Activated T-cell treated with anti-CD3 and anti-CD28 coated beads, Interleukin-2, amount 50 U/mL, for 4 hours (primary cell): ENCODE data around the gene MED29. TPM values are rescaled to one million over a fixed set of nuclear protein-coding genes. Genes with fewer than 3 reads are reported as not detected.

ENCODE experiments used
- ATAC-seq, 2 donors: fragments of 200-7000 bp; cut with Tn5 transposase; one replicate each; pipeline ENCODE4 v1.10.0; 2021
- DNase-seq: peaks from one replicate; pipeline ENCODE4 v3.0.0-alpha.2; 2020
- H3K27me3 Mint-ChIP-seq: one replicate; pipeline ENCODE4 v1.8.0; 2021; ENCODE audit warnings: low read depth, mixed read lengths
- H3K36me3 Mint-ChIP-seq: one replicate; pipeline ENCODE4 v1.8.0; 2022; ENCODE audit warnings: mixed read lengths; ENCODE audit not compliant: insufficient read depth
- H3K4me1 Mint-ChIP-seq: one replicate; pipeline ENCODE4 v1.8.0; 2021; ENCODE audit warnings: low read depth, mixed read lengths
- H3K4me3 Mint-ChIP-seq: one replicate; pipeline ENCODE4 v1.8.0; 2021; ENCODE audit warnings: mild to moderate bottlenecking, moderate library complexity, mixed read lengths
- H3K9me3 Mint-ChIP-seq: one replicate; pipeline ENCODE4 v1.8.0; 2021; ENCODE audit warnings: mixed read lengths
- total RNA-seq, 3 donors: library from RNA; stranded (reverse); gene quantifications; one replicate each; pipeline ENCODE4 v1.2.1, GENCODE V29; 2021

The MED29 gene
- total RNA-seq, 3 donors from 2014 or later: 39.5 to 43.1 (median 39.7) TPM

GRCh38 chr19:39380521-39381502 lies 10.4 kb upstream of the MED29 start:
- peaks cover 37% of the 10 kb centered on the region for H3K36me3 Mint-ChIP-seq
- ATAC-seq (no peak), DNase-seq (no peak)
- no peaks in the 10 kb centered on the region for H3K9me3 Mint-ChIP-seq
- H3K4me3 Mint-ChIP-seq: no peak overlapping the region
- H3K4me1 Mint-ChIP-seq: no peaks in the 10 kb centered on the region
- no peaks in the 10 kb centered on the region for H3K27me3 Mint-ChIP-seq

DNA sequence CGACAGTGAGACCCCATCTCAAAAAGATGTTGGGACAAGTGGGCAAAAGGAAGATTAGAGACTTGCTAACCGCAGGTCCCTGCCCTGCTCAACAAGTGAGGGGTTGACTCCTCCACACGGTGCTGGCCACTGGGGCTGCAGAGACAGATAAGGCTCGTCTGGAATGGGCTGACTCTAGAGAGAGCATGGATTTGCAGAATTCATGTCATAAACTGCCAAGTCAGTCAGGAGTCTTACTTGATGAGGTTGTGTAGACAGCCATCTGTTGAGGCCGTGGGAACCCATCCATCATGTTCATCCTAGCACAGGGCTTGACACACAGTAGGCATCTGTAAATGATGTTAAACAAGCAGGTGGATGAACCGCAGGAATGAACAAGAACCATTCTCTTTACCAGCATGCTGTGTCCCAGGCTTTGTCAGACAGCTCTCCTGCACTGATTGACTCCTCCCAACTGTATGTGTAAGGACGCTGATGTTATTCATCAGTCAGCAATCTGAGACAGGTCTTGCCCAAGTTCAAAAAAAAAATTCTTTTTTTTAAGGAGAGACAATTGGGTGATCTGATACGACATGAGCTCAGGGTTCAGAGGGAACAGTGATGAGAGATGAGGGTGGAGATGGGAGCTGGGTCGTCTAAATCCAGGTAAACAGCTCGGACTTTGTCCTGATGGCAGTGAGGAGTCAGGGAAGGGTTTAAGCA lies 9.1 kb upstream of the MED29 start:
- H3K4me1 Mint-ChIP-seq: peaks cover 3% of the 10 kb centered on the region
- H3K36me3 Mint-ChIP-seq: peaks cover 38% of the 10 kb centered on the region

GRCh38 chr19:39382991-39383828 lies 8.0 kb upstream of the MED29 start:
- peaks cover 33% of the 10 kb centered on the region for H3K36me3 Mint-ChIP-seq
- no peaks in the 10 kb centered on the region for H3K9me3 Mint-ChIP-seq
- H3K27me3 Mint-ChIP-seq: no peaks in the 10 kb centered on the region
- no peak overlapping the region for H3K4me3 Mint-ChIP-seq
- H3K4me1 Mint-ChIP-seq: peaks cover 3% of the 10 kb centered on the region
- no peak for ATAC-seq
- no peak for DNase-seq

More for the DNA sequence above, 9.1 kb upstream of the MED29 start:
- ATAC-seq (no peak), DNase-seq (no peak)
- Mint-ChIP-seq H3K4me3 (no peak overlapping the region), H3K9me3 (no peaks in the 10 kb centered on the region), H3K27me3 (no peaks in the 10 kb centered on the region)

- ATAC-seq (no peak), DNase-seq (no peak)
- peaks cover 35% of the 10 kb centered on the region for H3K36me3 Mint-ChIP-seq
- peaks cover 10% of the 10 kb centered on the region for H3K4me1 Mint-ChIP-seq
- H3K9me3 Mint-ChIP-seq: no peaks in the 10 kb centered on the region
- H3K4me3 Mint-ChIP-seq: no peak overlapping the region
- H3K27me3 Mint-ChIP-seq: no peaks in the 10 kb centered on the region
Observed at GRCh38 chr19:39384839-39385568, 6.2 kb upstream of the MED29 start.

GRCh38 chr19:39385629-39386411 lies 5.4 kb upstream of the MED29 start:
- Mint-ChIP-seq H3K36me3 (peaks cover 34% of the 10 kb centered on the region), H3K9me3 (no peaks in the 10 kb centered on the region), H3K4me3 (no peak overlapping the region), H3K27me3 (no peaks in the 10 kb centered on the region), H3K4me1 (peaks cover 15% of the 10 kb centered on the region)
- ATAC-seq (no peak), DNase-seq (no peak)

- Mint-ChIP-seq H3K27me3 (no peaks in the 10 kb centered on the region), H3K4me3 (no peak overlapping the region), H3K36me3 (peaks cover 32% of the 10 kb centered on the region), H3K9me3 (no peaks in the 10 kb centered on the region), H3K4me1 (peaks cover 21% of the 10 kb centered on the region)
- ATAC-seq: no peak
- no peak for DNase-seq
Observed at GRCh38 chr19:39386557-39386956, 4.6 kb upstream of the MED29 start.

DNA sequence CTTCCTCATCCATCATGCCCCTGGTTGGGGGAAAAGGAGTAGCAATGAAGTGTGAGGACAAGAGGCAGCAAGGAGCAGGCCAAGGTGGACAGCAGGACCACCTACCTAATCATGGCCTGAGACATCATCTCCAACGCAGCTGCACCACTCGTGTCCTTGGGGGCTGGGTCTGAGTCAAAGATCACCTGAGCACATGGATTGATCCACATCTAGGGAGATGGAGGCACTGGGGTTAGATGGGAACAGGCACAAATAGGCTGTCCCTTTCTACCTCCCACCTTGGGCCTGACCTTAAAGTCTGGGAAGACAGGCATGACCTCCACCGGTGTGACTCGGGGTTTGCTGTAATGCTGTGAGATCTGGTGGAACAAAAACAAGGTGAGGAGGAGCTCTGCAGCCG lies 2.5 kb upstream of the MED29 start:
- Mint-ChIP-seq H3K27me3 (no peaks in the 10 kb centered on the region), H3K9me3 (no peaks in the 10 kb centered on the region), H3K4me3 (no peak overlapping the region), H3K36me3 (peaks cover 34% of the 10 kb centered on the region), H3K4me1 (peaks cover 30% of the 10 kb centered on the region)
- DNase-seq (no peak), ATAC-seq (no peak)

DNA sequence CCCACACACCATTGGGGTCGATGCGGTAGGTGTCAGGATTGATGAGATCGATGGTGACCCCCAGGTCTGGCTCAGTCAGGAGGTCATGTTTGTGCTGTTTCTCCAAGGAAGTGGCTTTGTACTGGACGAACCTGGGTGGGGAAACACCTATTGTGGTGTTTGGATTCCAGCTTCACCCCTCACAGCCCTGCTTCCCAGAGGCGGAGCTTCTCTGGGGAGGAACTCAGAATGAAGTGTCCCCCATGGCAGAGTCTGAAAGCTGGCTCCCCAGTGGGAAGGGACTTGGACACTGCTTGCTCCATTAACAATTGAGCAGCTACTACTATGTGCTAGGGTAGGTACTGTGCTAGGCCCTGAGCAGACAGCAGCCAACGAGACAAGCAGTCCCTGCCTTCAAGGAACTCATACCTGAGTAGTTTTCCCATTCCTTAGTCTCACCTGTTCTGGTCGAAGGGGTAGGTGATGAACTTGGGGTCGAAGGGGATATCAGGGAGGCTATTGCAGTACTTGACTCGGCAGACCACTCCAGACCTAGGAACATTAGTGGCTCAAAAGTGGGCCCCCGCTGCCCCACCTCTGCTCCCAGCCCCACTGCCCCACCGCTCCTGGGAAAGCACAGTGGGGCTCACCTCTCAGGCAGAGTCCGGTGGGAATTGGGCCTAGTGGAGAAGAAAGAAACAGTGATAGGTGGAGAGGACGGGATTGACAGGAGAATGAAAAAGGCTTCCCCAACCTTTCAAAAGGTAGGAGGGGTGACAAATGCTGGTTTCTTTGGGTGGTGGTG lies 1.4 kb upstream of the MED29 start:
- no peaks in the 10 kb centered on the region for H3K9me3 Mint-ChIP-seq

DNA sequence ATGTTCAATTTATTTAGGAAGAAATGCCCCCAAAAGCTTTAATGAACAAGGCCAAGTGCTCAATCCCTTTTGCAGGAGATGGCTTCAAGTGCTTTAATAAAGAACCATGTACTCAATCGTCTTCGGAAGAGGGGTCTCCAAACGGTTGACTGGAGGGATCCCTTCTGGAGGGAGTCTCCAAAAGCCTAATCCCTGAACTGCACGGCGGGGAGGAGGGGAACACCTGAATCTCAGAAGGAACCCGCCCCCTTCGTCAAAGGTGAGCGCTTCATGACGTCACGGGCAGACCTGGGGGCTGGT lies 777 bp upstream of the MED29 start:
- H3K9me3 Mint-ChIP-seq: no peaks in the 10 kb centered on the region
- H3K4me3 Mint-ChIP-seq: peak overlapping the region; percentile 99
- H3K36me3 Mint-ChIP-seq: peaks cover 38% of the 10 kb centered on the region
- DNase-seq (peak; percentile 81), ATAC-seq (no peak)
- H3K4me1 Mint-ChIP-seq: peaks cover 37% of the 10 kb centered on the region
- no peaks in the 10 kb centered on the region for H3K27me3 Mint-ChIP-seq

More for the DNA sequence above, 1.4 kb upstream of the MED29 start:
- Mint-ChIP-seq H3K27me3 (no peaks in the 10 kb centered on the region), H3K4me3 (peak overlapping the region; percentile 99), H3K36me3 (peaks cover 38% of the 10 kb centered on the region), H3K4me1 (peaks cover 35% of the 10 kb centered on the region)
- no peak for DNase-seq
- ATAC-seq: no peak

DNA sequence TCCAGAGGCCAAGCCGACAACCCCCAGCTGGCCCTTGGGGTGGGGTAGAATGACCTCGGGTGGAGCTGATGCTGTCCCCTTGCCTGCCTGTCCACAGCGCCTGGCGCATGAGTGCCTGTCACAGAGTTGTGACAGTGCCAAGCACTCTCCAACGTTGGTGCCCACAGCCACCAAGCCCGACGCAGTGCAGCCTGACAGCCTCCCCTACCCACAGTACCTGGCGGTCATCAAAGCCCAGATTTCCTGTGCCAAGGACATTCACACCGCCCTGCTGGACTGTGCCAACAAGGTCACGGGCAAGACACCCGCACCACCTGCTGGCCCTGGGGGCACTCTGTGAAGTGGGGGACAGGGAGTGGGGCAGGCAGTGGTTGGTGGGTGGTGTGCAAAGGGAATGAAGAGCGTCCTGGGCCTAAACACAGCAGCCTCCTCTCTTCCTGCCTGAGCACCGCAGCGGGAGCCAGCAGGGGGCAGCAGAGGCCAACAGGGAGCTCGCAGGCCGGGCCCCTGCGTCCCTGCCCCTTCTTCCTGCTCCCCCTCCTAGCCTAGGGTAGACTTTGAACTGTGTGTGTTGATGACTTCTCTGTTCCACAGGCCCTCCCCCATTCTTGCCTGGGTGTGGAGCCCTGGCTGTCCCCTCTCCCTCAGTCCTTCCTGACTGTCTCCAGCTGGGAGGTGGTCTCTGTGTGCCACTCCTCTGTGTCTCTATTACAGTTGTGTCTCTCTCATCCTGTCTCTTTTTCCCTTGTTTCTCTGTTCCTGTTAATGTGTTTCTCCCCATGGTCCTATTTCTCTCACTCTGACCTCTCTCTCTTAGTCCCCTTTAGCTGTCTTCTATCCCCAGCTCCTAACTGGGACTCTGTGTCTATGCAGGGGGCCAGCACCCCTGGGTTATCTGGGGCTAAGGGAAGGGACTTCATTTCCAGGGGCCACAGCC lies 6.5 kb downstream of the MED29 start:
- DNase-seq (peak; percentile 96), ATAC-seq (peak; percentile 55 to 56)
- Mint-ChIP-seq H3K27me3 (no peaks in the 10 kb centered on the region), H3K4me3 (peak overlapping the region; percentile 64), H3K9me3 (no peaks in the 10 kb centered on the region), H3K36me3 (peaks cover 18% of the 10 kb centered on the region), H3K4me1 (peaks cover 63% of the 10 kb centered on the region)

- H3K4me3 Mint-ChIP-seq: peak overlapping the region; percentile 64
- H3K27me3 Mint-ChIP-seq: no peaks in the 10 kb centered on the region
- H3K36me3 Mint-ChIP-seq: peaks cover 16% of the 10 kb centered on the region
- peak; percentile 50 for DNase-seq
- peaks cover 62% of the 10 kb centered on the region for H3K4me1 Mint-ChIP-seq
- H3K9me3 Mint-ChIP-seq: no peaks in the 10 kb centered on the region
- peak; percentile 10 for ATAC-seq
Observed at GRCh38 chr19:39398297-39398864, 7.2 kb downstream of the MED29 start.
